IPS-18c (cell line): ENCODE data around the gene TH.

Experiments
- H3K4me3 ChIP-seq: 2 replicates; pipeline ENCODE4 v1.7.0; 2013; ENCODE audit warnings: low read depth, mild to moderate bottlenecking, low read length, moderate library complexity; ENCODE audit not compliant: insufficient read depth
- H3K9me3 ChIP-seq: one replicate; pipeline ENCODE4 v1.6.1; 2013; ENCODE audit warnings: mild to moderate bottlenecking, low read length, moderate library complexity; ENCODE audit not compliant: control insufficient read depth, insufficient read depth

The TH gene

GRCh38 chr11:2169626-2170570 is 1.7 kb downstream of the TH start:
- Histone ChIP-seq H3K9me3 (no peaks in the 10 kb centered on the region), H3K4me3 (no peak overlapping the region)

GRCh38 chr11:2169005-2169378 is 2.6 kb downstream of the TH start:
- Histone ChIP-seq H3K9me3 (no peaks in the 10 kb centered on the region), H3K4me3 (no peak overlapping the region)

GRCh38 chr11:2168286-2169004 is 3.2 kb downstream of the TH start:
- Histone ChIP-seq H3K9me3 (no peaks in the 10 kb centered on the region), H3K4me3 (no peak overlapping the region)

- H3K4me3 ChIP-seq = no peak overlapping the region
- no peaks in the 10 kb centered on the region for H3K9me3 ChIP-seq
These were observed 4.2 kb downstream of the TH start for GRCh38 chr11:2167141-2168045.

GRCh38 chr11:2166091-2166851 is 5.3 kb downstream of the TH start:
- no peak overlapping the region for H3K4me3 ChIP-seq

GRCh38 chr11:2165571-2165970 is 6.0 kb downstream of the TH start:
- Histone ChIP-seq H3K9me3 (no peaks in the 10 kb centered on the region), H3K4me3 (no peak overlapping the region)

More at GRCh38 chr11:2166091-2166851, 5.3 kb downstream of the TH start:
- H3K9me3 ChIP-seq = no peaks in the 10 kb centered on the region

- no peaks in the 10 kb centered on the region for H3K9me3 ChIP-seq
- no peak overlapping the region for H3K4me3 ChIP-seq
These were observed 6.6 kb downstream of the TH start for GRCh38 chr11:2164861-2165555.

GRCh38 chr11:2164081-2164480 is 7.5 kb downstream of the TH start:
- Histone ChIP-seq H3K9me3 (no peaks in the 10 kb centered on the region), H3K4me3 (no peak overlapping the region)

GRCh38 chr11:2163428-2163978 is 8.1 kb downstream of the TH start:
- H3K4me3 ChIP-seq = no peak overlapping the region

GRCh38 chr11:2160736-2161259 is 10.8 kb downstream of the TH start, which contains the start of gene INS:
INS (minus strand) TSS chr11:2161209; CDS start chr11:2160971, 238 bp downstream.
- no peak within 1 kb of the TSS for H3K4me3 ChIP-seq
- H3K9me3 ChIP-seq = no peaks in the 10 kb centered on the region

More at GRCh38 chr11:2163428-2163978, 8.1 kb downstream of the TH start:
- H3K9me3 ChIP-seq = no peaks in the 10 kb centered on the region

- Histone ChIP-seq H3K9me3 (no peaks in the 10 kb centered on the region), H3K4me3 (no peak overlapping the region)
These were observed 11.8 kb downstream of the TH start for GRCh38 chr11:2159536-2160413.

GRCh38 chr11:2158966-2159365 is 12.6 kb downstream of the TH start:
- H3K4me3 ChIP-seq = no peak overlapping the region
- no peaks in the 10 kb centered on the region for H3K9me3 ChIP-seq

- H3K9me3 ChIP-seq = no peaks in the 10 kb centered on the region
- no peak overlapping the region for H3K4me3 ChIP-seq
These were observed 13.3 kb downstream of the TH start for GRCh38 chr11:2158296-2158737.

GRCh38 chr11:2157294-2158040 is 14.1 kb downstream of the TH start:
- no peak overlapping the region for H3K4me3 ChIP-seq
- H3K9me3 ChIP-seq = no peaks in the 10 kb centered on the region
